K562 (cell line): ENCODE results near the gene NRCAM. TPM values are rescaled to one million over a fixed set of nuclear protein-coding genes. Genes with fewer than 3 reads are reported as not detected.

ENCODE experiments used
- ATAC-seq: fragments of 200-7000 bp; cut with Tn5 transposase; 3 replicates; pipeline ENCODE4 v1.9.1; 2020; ENCODE audit warnings: moderate library complexity
- BruUV-seq: library from RNA; stranded (reverse); fragments of 400-500 nt; replicated peaks from 2 replicates; lab custom pipeline; 2021; lab: Mats Ljungman, UMichigan
- CTCF ChIA-PET: fragments of 300-600 bp; formaldehyde crosslinking; extraction: SDS; loops from one replicate; lab custom pipeline; 2021; ENCODE audit warnings: low intra/inter-chr PET ratio; lab: Yijun Ruan, JAX
- POLR2A ChIA-PET: fragments of 300-600, 350-650 bp; sonication (Branson Sonifier 250); formaldehyde crosslinking; extraction: SDS; loops from one replicate; lab custom pipeline; 2021; ENCODE audit warnings: antibody characterized with exemption, inconsistent platforms; lab: Yijun Ruan, JAX
- DNase-seq, 4 experiments: peaks; one replicate each; pipeline versions ENCODE4 v3.0.0 to v3.0.0-alpha.2; 2011 to 2018; ENCODE audit warnings: low spot score in 3 of 4, mixed read lengths in 3 of 4; ENCODE audit errors: extremely low read depth in 1 of 4
- FAIRE-seq: peaks from 2 replicates; lab custom pipeline; 2011; peaks lifted over from hg19 to GRCh38; lab: Jason Lieb, UNC
- H2AFZ ChIP-seq: 2 replicates; pipeline ENCODE4 v1.6.0; 2011; ENCODE audit warnings: low read depth, low read length, control low read depth, inconsistent platforms
- H3K27ac ChIP-seq: fragments of 200-600 bp; 3 replicates; pipeline ENCODE4 v1.8.0; 2011; ENCODE audit warnings: low read depth, mild to moderate bottlenecking, control low read depth, inconsistent platforms, low read length, moderate library complexity, mixed read lengths; ENCODE audit errors: extremely low read depth
- H3K27me3 ChIP-seq, 2 experiments: fragments of 300-600 bp in 1 of 2; 2 replicates in 1 of 2; 3 replicates in 1 of 2; pipeline versions ENCODE4 v1.6.0 to v1.8.0; 2011; ENCODE audit warnings: inconsistent platforms in 2 of 2, low read length in 2 of 2, mild to moderate bottlenecking in 1 of 2, mixed read lengths in 1 of 2, moderate library complexity in 1 of 2; ENCODE audit not compliant: control insufficient read depth in 2 of 2, insufficient read depth in 2 of 2
- H3K36me3 ChIP-seq: fragments of 300-600 bp; 3 replicates; pipeline ENCODE4 v1.8.0; 2011; ENCODE audit warnings: mild to moderate bottlenecking, low read length, inconsistent platforms; ENCODE audit not compliant: control insufficient read depth, insufficient read depth
- H3K4me1 ChIP-seq, 2 experiments: fragments of 200-600 bp in 1 of 2; replicated peaks in 1 of 2; 2 replicates in 1 of 2; 3 replicates in 1 of 2; pipeline versions ENCODE4 v1.5.1 to v1.8.0; 2011; ENCODE audit warnings: inconsistent platforms in 2 of 2, low read length in 2 of 2, mild to moderate bottlenecking in 1 of 2, mixed read lengths in 1 of 2, moderate library complexity in 1 of 2; ENCODE audit not compliant: control insufficient read depth in 2 of 2, insufficient read depth in 2 of 2
- H3K4me2 ChIP-seq: 2 replicates; pipeline ENCODE4 v1.6.1; 2011; ENCODE audit warnings: low read length, control low read depth, inconsistent platforms, mixed read lengths; ENCODE audit not compliant: insufficient read depth
- H3K4me3 ChIP-seq: fragments of 200-600 bp; sonication (generic), shearing (Covaris generic); 2 replicates; pipeline ENCODE4 v1.5.1; 2016; ENCODE audit warnings: control low read depth, inconsistent platforms
- H3K79me2 ChIP-seq: fragments of 200-600 bp; 3 replicates; pipeline ENCODE4 v1.8.0; 2011; ENCODE audit warnings: low read length, inconsistent platforms; ENCODE audit not compliant: control insufficient read depth, insufficient read depth
- H3K9ac ChIP-seq, 2 experiments: 2 replicates each; pipeline versions ENCODE4 v1.6.0 to v1.6.1; 2011; ENCODE audit warnings: low read depth in 2 of 2, low read length in 2 of 2, control low read depth in 1 of 2, inconsistent platforms in 1 of 2, mild to moderate bottlenecking in 1 of 2, mixed read lengths in 1 of 2; ENCODE audit not compliant: insufficient read depth in 1 of 2
- H3K9me1 ChIP-seq: one replicate; pipeline ENCODE4 v1.6.0; 2011; ENCODE audit warnings: inconsistent platforms, mild to moderate bottlenecking, low read length, moderate library complexity; ENCODE audit not compliant: control insufficient read depth, insufficient read depth
- H3K9me3 ChIP-seq: replicated peaks from 2 replicates; pipeline ENCODE4 v1.5.1; 2011; ENCODE audit warnings: low read depth, low read length, inconsistent platforms; ENCODE audit not compliant: control insufficient read depth, insufficient read depth
- H4K20me1 ChIP-seq: replicated peaks from 2 replicates; pipeline ENCODE4 v1.6.1; 2011; ENCODE audit warnings: low read length, inconsistent platforms, mixed read lengths; ENCODE audit not compliant: control insufficient read depth, insufficient read depth
- BRF1 ChIP-seq: IDR thresholded peaks from 3 replicates; pipeline ENCODE4 v1.6.1; 2011; ENCODE audit warnings: borderline replicate concordance, mild to moderate bottlenecking; ENCODE audit not compliant: insufficient read length; ENCODE audit errors: extremely low read depth
- CTBP1 ChIP-seq: fragments of 450-650 bp; IDR thresholded peaks from 2 replicates; pipeline ENCODE4 v1.6.1; 2016; ENCODE audit warnings: borderline replicate concordance
- FOXK1 ChIP-seq: sonication (generic); formaldehyde crosslinking; IDR thresholded peaks from 2 replicates; pipeline ENCODE4 v1.8.0; 2022; ENCODE audit warnings: missing genetic modification reagents, mild to moderate bottlenecking, borderline replicate concordance
- GABPA ChIP-seq: fragments of 200-800 bp; sonication (Bioruptor generic); conservative IDR thresholded peaks from 2 replicates; pipeline ENCODE4 v1.6.1; 2016; ENCODE audit warnings: low read depth, missing genetic modification characterization, missing compliant biosample characterization
- IFI16 ChIP-seq: fragments of 250-450 bp; sonication (Bioruptor Pico); IDR thresholded peaks from 2 replicates; pipeline ENCODE4 v2.1.2; 2022; ENCODE audit warnings: mild to moderate bottlenecking, inconsistent platforms
- KLF13 ChIP-seq: fragments of 450-650 bp; IDR thresholded peaks from 2 replicates; pipeline ENCODE4 v1.6.1; 2016; ENCODE audit warnings: missing genetic modification characterization, low read depth, mild to moderate bottlenecking, missing compliant biosample characterization, moderate library complexity, borderline replicate concordance
- L3MBTL2 ChIP-seq: fragments of 450-650 bp; IDR thresholded peaks from 2 replicates; pipeline ENCODE4 v1.6.1; 2016; ENCODE audit warnings: mild to moderate bottlenecking, moderate library complexity
- NFIX ChIP-seq: fragments of 250-450 bp; sonication (Bioruptor Pico); IDR thresholded peaks from 2 replicates; pipeline ENCODE4 v1.4.0; 2020; ENCODE audit warnings: low read depth, mild to moderate bottlenecking, moderate library complexity
- POLR2AphosphoS2 ChIP-seq: IDR thresholded peaks from 2 replicates; pipeline ENCODE4 v1.6.1; 2012; ENCODE audit warnings: low read length, improper control_type of control experiment
- PYGO2 ChIP-seq: fragments of 450-650 bp; IDR thresholded peaks from 2 replicates; pipeline ENCODE4 v1.6.1; 2016; ENCODE audit warnings: mild to moderate bottlenecking, missing genetic modification characterization, moderate library complexity, missing compliant biosample characterization
- ZNF253 ChIP-seq: fragments of 250-450 bp; sonication (Bioruptor Pico); conservative IDR thresholded peaks from 2 replicates; pipeline ENCODE4 v1.6.1; 2021; ENCODE audit warnings: mild to moderate bottlenecking
- ZNF780A ChIP-seq: fragments of 250-450 bp; sonication (Bioruptor Pico); IDR thresholded peaks from 2 replicates; pipeline ENCODE4 v1.5.0; 2021; ENCODE audit warnings: mild to moderate bottlenecking
- WGBS: fragments of 100-300 bp; shearing (Covaris generic); methylation state at CpG from one replicate; pipeline ENCODE4 v1.1.6; 2016; ENCODE audit warnings: low coverage, mixed read lengths; ENCODE audit not compliant: insufficient coverage; ENCODE audit errors: missing lambda C conversion rate; 5-methylcytosine and 5-hydroxymethylcytosine counted together
- in situ Hi-C: fragments of 300-500 bp; cut with MboI; formaldehyde crosslinking; loops from 4 replicates; pipeline ENCODE4 v1.15.0; 2018; ENCODE audit warnings: inconsistent platforms, mixed read lengths
- intact Hi-C: fragments of 100-400 bp; cut with micrococcal nuclease; formaldehyde crosslinking; loops from 2 replicates; pipeline ENCODE4 v1.14.2; 2022
- polyA plus RNA-seq, 8 experiments: library from polyadenylated mRNA; depleted of rRNA in 4 of 8; stranded (reverse) in 5 of 8; unstranded in 3 of 8; fragments of >200 nt; fragmentation: Nextera tagmentation in 2 of 8; fragmentation: Illumina TruSeq in 1 of 8; extraction: Ambion mirVana in 2 of 8; extraction: Trizol in 1 of 8; gene quantifications; 2 replicates each; pipeline versions ENCODE4 v1.2.1 to v1.2.3, GENCODE V29; 2011 to 2014; ENCODE audit warnings: inconsistent platforms in 1 of 8, missing spikeins in 1 of 8
- total RNA-seq, 7 experiments: library from RNA; depleted of rRNA in 6 of 7; stranded (reverse); fragments of >200 nt in 6 of 7; fragmentation: Illumina TruSeq in 2 of 7; extraction: Trizol in 2 of 7; gene quantifications; 2 replicates each; pipeline versions ENCODE4 v1.2.1 to v1.2.3, GENCODE V29; 2011 to 2021; ENCODE audit warnings: low replicate concordance in 1 of 7
- TF ChIP-seq, protein P1 (sequence below): fragments of 450-650 bp; conservative IDR thresholded peaks from 2 replicates; pipeline ENCODE4 v1.6.1; 2016; ENCODE audit warnings: missing genetic modification characterization, low read depth, mild to moderate bottlenecking, missing compliant biosample characterization, moderate library complexity
- TF ChIP-seq, protein P2 (sequence below): fragments of 450-650 bp; IDR thresholded peaks from 2 replicates; pipeline ENCODE4 v1.6.1; 2016

The NRCAM gene
- total and polyA plus RNA-seq, 9 of the 15 experiments (the other 6 are each of a cell fraction or from before 2014, with no cell fraction given) = 0.03 to 0.54 (median 0.12) TPM; not detected in 1

DNA sequence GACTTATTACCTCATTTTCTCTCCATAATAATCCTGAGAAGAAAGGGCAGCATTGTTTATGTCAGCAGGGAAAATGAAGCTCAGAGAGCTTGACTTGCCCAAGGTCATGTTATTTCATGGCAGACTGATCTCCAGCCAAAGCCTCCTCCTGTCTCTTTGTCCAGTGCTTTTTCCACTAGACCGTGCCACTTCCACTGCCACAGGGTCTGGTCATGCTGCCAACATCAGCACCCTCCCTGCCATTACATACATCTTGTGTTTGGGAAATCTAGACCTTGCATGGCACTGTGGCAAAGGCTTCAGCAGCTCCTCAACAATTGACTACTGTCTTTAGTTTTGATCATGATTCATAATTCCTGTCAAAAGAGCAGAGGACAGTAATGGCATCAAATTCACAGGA, 25.1 kb downstream of the NRCAM start:
- Histone ChIP-seq H3K9ac (no peak overlapping the region), H3K79me2 (no peaks in the 10 kb centered on the region), H3K27ac (no peak overlapping the region), H4K20me1 (no peaks in the 10 kb centered on the region), H3K4me1 (peaks cover 0 to 4% of the 10 kb centered on the region in 2 experiments; a peak in 1 of 5 replicates), H3K4me2 (no peak overlapping the region), H2AFZ (no peak overlapping the region), H3K4me3 (no peak overlapping the region), H3K9me3 (no peaks in the 10 kb centered on the region), H3K36me3 (no peaks in the 10 kb centered on the region), H3K27me3 (peaks cover 14 to 23% of the 10 kb centered on the region in 2 experiments; a peak in 4 of 5 replicates), H3K9me1 (no peaks in the 10 kb centered on the region)
- 0% methylated on average over 1 of the region's 1 CpG for WGBS
- no TSS peak for BruUV-seq
- intact Hi-C loops = no loop called here
- FAIRE-seq (no peak), DNase-seq (no peak), ATAC-seq (no peak)
- in situ Hi-C loops = no loop called here
- CTCF ChIA-PET = no interaction called here
- TF ChIP-seq CTBP1 (no peak), L3MBTL2 (no peak), ZNF780A (no peak), ZNF253 (CRISPR knock-in tag) (no peak), IFI16 (CRISPR knock-in tag) (no peak), GABPA (no peak), PYGO2 (tag) (no peak), NFIX (CRISPR knock-in tag) (no peak), BRF1 (no peak), FOXK1 (no peak), KLF13 (no peak), POLR2AphosphoS2 (no peak)
- TF ChIP-seq, protein P1, sequence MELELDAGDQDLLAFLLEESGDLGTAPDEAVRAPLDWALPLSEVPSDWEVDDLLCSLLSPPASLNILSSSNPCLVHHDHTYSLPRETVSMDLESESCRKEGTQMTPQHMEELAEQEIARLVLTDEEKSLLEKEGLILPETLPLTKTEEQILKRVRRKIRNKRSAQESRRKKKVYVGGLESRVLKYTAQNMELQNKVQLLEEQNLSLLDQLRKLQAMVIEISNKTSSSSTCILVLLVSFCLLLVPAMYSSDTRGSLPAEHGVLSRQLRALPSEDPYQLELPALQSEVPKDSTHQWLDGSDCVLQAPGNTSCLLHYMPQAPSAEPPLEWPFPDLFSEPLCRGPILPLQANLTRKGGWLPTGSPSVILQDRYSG (tag) = no peak
- TF ChIP-seq, protein P2, sequence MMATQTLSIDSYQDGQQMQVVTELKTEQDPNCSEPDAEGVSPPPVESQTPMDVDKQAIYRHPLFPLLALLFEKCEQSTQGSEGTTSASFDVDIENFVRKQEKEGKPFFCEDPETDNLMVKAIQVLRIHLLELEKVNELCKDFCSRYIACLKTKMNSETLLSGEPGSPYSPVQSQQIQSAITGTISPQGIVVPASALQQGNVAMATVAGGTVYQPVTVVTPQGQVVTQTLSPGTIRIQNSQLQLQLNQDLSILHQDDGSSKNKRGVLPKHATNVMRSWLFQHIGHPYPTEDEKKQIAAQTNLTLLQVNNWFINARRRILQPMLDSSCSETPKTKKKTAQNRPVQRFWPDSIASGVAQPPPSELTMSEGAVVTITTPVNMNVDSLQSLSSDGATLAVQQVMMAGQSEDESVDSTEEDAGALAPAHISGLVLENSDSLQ = no peak
- POLR2A ChIA-PET = interaction anchor here (1.0 to 1.8 kb wide), 4 partner anchors 9 to 18 kb away, joined by 3 to 5 read pairs (median 4); no protein-coding TSS in a partner anchor
